ENCODE measurements around the gene TMA16.

- TF ChIP-seq MAX (IDR thresholded peaks at IDR 0.05) (no peak), RAD21 (conservative IDR thresholded peaks at IDR 0.05 in 1 of 2, IDR thresholded peaks at IDR 0.05 in 1 of 2) (no peak), POLR2A (IDR thresholded peaks at IDR 0.05; ENCODE audit: low read length) (no peak), ATOH8 (CRISPR knock-in tag; IDR thresholded peaks at IDR 0.05; ENCODE audit: low read depth) (no peak), HDAC2 (IDR thresholded peaks at IDR 0.05) (no peak), SREBF2 (IDR thresholded peaks at IDR 0.05) (no peak), ZC3H11A (IDR thresholded peaks at IDR 0.05) (no peak), JUN (IDR thresholded peaks at IDR 0.05) (no peak), SMC3 (IDR thresholded peaks at IDR 0.05) (no peak), POLR2AphosphoS2 (conservative IDR thresholded peaks at IDR 0.05; ENCODE audit: low read length) (no peak), JUNB (IDR thresholded peaks at IDR 0.05) (no peak), RFX5 (IDR thresholded peaks at IDR 0.05) (no peak), CTCF (IDR thresholded peaks at IDR 0.05) (no peak), MAFK (IDR thresholded peaks at IDR 0.05; ENCODE audit: partially characterized antibody) (no peak)
Observed at GRCh38 chr4:163534056-163534455, 39.6 kb downstream of the TMA16 start.

Data from A549 (cell line).